Measurements from ENCODE around the gene SETD3. TPM values are rescaled to one million over a fixed set of nuclear protein-coding genes. Genes with fewer than 3 reads are reported as not detected.

Gene SETD3
- total and polyA plus RNA-seq, 2 experiments from 2014 or later, result 40.7 to 68.0 TPM

DNA sequence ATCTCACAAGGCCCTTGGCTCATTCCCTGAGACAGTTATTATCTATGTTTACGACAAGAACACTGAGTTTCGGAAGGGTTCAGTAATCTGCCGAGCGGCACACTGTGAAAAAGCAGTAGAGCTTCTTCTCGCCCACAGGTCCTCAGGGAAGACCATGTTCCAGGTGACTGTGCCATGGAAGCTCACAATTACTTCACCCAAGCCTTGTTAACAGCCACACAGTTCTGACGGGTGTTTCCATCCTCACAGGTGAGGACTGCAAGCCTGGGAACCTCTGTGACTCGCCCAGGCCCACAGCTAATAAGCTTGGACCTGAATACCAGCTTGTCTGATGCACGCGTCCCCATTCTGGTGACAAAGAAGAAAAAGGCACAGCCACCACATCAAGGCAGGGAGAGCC is 15.4 kb downstream of the SETD3 start:
- Mint-ChIP-seq H3K9me3 (no peaks in the 10 kb centered on the region), H3K27me3 (ENCODE audit: insufficient read depth, low read depth, poor library complexity) (peaks cover 6% of the 10 kb centered on the region), H3K4me1 (peaks cover 65% of the 10 kb centered on the region), H3K36me3 (ENCODE audit: low read depth) (peaks cover 13% of the 10 kb centered on the region), H3K4me3 (no peak overlapping the region), H3K27ac (no peak overlapping the region; the same call in 1 of the 2 replicates)
- no peak overlapping the region for H2AFZ ChIP-seq
- H3K27me3 ChIP-seq (ENCODE audit: insufficient read depth), result no peaks in the 10 kb centered on the region
- TF ChIP-seq EZH2phosphoT487 (IDR thresholded peaks at IDR 0.05; ENCODE audit: unreplicated experiment) (no peak), CREB1 (CRISPR knock-in tag; IDR thresholded peaks at IDR 0.05; ENCODE audit: low read depth) (no peak), ZNF331 (CRISPR knock-in tag; IDR thresholded peaks at IDR 0.05; ENCODE audit: low read depth) (no peak), JUNB (IDR thresholded peaks at IDR 0.05; ENCODE audit: unreplicated experiment) (no peak), NANOG (IDR thresholded peaks at IDR 0.05; ENCODE audit: borderline replicate concordance) (no peak), EZH2 (IDR thresholded peaks at IDR 0.05; ENCODE audit: low read depth, unreplicated experiment) (no peak), STAT1 (IDR thresholded peaks at IDR 0.05; ENCODE audit: unreplicated experiment) (no peak), REST (IDR thresholded peaks at IDR 0.05; ENCODE audit: unreplicated experiment) (no peak), ZNF114 (CRISPR knock-in tag; IDR thresholded peaks at IDR 0.05) (no peak), POLR2AphosphoS5 (IDR thresholded peaks at IDR 0.05; ENCODE audit: low read depth) (no peak)
- TF ChIP-seq, protein P1, sequence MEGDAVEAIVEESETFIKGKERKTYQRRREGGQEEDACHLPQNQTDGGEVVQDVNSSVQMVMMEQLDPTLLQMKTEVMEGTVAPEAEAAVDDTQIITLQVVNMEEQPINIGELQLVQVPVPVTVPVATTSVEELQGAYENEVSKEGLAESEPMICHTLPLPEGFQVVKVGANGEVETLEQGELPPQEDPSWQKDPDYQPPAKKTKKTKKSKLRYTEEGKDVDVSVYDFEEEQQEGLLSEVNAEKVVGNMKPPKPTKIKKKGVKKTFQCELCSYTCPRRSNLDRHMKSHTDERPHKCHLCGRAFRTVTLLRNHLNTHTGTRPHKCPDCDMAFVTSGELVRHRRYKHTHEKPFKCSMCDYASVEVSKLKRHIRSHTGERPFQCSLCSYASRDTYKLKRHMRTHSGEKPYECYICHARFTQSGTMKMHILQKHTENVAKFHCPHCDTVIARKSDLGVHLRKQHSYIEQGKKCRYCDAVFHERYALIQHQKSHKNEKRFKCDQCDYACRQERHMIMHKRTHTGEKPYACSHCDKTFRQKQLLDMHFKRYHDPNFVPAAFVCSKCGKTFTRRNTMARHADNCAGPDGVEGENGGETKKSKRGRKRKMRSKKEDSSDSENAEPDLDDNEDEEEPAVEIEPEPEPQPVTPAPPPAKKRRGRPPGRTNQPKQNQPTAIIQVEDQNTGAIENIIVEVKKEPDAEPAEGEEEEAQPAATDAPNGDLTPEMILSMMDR (conservative IDR thresholded peaks at IDR 0.05; ENCODE audit: low read depth in 2 of 2), result no peak
- TF ChIP-seq, protein P2, sequence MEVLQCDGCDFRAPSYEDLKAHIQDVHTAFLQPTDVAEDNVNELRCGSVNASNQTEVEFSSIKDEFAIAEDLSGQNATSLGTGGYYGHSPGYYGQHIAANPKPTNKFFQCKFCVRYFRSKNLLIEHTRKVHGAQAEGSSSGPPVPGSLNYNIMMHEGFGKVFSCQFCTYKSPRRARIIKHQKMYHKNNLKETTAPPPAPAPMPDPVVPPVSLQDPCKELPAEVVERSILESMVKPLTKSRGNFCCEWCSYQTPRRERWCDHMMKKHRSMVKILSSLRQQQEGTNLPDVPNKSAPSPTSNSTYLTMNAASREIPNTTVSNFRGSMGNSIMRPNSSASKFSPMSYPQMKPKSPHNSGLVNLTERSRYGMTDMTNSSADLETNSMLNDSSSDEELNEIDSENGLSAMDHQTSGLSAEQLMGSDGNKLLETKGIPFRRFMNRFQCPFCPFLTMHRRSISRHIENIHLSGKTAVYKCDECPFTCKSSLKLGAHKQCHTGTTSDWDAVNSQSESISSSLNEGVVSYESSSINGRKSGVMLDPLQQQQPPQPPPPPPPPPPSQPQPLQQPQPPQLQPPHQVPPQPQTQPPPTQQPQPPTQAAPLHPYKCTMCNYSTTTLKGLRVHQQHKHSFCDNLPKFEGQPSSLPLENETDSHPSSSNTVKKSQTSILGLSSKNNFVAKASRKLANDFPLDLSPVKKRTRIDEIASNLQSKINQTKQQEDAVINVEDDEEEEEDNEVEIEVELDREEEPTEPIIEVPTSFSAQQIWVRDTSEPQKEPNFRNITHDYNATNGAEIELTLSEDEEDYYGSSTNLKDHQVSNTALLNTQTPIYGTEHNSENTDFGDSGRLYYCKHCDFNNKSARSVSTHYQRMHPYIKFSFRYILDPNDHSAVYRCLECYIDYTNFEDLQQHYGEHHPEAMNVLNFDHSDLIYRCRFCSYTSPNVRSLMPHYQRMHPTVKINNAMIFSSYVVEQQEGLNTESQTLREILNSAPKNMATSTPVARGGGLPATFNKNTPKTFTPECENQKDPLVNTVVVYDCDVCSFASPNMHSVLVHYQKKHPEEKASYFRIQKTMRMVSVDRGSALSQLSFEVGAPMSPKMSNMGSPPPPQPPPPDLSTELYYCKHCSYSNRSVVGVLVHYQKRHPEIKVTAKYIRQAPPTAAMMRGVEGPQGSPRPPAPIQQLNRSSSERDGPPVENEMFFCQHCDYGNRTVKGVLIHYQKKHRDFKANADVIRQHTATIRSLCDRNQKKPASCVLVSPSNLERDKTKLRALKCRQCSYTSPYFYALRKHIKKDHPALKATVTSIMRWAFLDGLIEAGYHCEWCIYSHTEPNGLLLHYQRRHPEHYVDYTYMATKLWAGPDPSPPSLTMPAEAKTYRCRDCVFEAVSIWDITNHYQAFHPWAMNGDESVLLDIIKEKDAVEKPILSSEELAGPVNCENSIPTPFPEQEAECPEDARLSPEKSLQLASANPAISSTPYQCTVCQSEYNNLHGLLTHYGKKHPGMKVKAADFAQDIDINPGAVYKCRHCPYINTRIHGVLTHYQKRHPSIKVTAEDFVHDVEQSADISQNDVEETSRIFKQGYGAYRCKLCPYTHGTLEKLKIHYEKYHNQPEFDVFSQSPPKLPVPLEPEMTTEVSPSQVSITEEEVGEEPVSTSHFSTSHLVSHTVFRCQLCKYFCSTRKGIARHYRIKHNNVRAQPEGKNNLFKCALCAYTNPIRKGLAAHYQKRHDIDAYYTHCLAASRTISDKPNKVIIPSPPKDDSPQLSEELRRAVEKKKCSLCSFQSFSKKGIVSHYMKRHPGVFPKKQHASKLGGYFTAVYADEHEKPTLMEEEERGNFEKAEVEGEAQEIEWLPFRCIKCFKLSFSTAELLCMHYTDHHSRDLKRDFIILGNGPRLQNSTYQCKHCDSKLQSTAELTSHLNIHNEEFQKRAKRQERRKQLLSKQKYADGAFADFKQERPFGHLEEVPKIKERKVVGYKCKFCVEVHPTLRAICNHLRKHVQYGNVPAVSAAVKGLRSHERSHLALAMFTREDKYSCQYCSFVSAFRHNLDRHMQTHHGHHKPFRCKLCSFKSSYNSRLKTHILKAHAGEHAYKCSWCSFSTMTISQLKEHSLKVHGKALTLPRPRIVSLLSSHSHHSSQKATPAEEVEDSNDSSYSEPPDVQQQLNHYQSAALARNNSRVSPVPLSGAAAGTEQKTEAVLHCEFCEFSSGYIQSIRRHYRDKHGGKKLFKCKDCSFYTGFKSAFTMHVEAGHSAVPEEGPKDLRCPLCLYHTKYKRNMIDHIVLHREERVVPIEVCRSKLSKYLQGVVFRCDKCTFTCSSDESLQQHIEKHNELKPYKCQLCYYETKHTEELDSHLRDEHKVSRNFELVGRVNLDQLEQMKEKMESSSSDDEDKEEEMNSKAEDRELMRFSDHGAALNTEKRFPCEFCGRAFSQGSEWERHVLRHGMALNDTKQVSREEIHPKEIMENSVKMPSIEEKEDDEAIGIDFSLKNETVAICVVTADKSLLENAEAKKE (CRISPR knock-in tag; IDR thresholded peaks at IDR 0.05), result no peak
- TF ChIP-seq, protein P3, sequence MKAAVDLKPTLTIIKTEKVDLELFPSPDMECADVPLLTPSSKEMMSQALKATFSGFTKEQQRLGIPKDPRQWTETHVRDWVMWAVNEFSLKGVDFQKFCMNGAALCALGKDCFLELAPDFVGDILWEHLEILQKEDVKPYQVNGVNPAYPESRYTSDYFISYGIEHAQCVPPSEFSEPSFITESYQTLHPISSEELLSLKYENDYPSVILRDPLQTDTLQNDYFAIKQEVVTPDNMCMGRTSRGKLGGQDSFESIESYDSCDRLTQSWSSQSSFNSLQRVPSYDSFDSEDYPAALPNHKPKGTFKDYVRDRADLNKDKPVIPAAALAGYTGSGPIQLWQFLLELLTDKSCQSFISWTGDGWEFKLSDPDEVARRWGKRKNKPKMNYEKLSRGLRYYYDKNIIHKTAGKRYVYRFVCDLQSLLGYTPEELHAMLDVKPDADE (IDR thresholded peaks at IDR 0.05), result no peak
- no peak overlapping the region for H3K4me2 ChIP-seq
- H4K20me1 ChIP-seq (replicated peaks; ENCODE audit: insufficient read depth), result peaks cover 25% of the 10 kb centered on the region
- H3K4me3 ChIP-seq, result no peak overlapping the region
- ATAC-seq (no peak), DNase-seq (ENCODE audit: low spot score) (no peak)
- H3K36me3 ChIP-seq (ENCODE audit: insufficient read depth), result no peaks in the 10 kb centered on the region
- H3K79me2 ChIP-seq (replicated peaks; ENCODE audit: insufficient read depth), result peaks cover 61% of the 10 kb centered on the region
- H3K4me1 ChIP-seq (ENCODE audit: insufficient read depth), result peaks cover 39% of the 10 kb centered on the region
- peaks cover 3% of the 10 kb centered on the region; the same call in 1 of the 2 replicates for H3F3A ChIP-seq (replicated peaks; ENCODE audit: low read depth)
- H3K27ac ChIP-seq (ENCODE audit: low read depth), result no peak overlapping the region
- H3K9me2 ChIP-seq (ENCODE audit: insufficient read depth), result no peaks in the 10 kb centered on the region
